HL-60/S4 treated with phorbol 12-myristate 13-acetate at 8.2 ng/mL for 4 days and 3 days (cell line): ENCODE results near the gene C16orf95.

Experiments used
- in situ Hi-C: fragments of 300-500 bp; cut with MboI; formaldehyde crosslinking; loops from 2 replicates; pipeline ENCODE4 v1.15.0; 2022; ENCODE audit warnings: low sequenced_read_pairs

Gene C16orf95

GRCh38 chr16:87333581-87334331 is 16.6 kb upstream of the C16orf95 start:
- in situ Hi-C loops: no loop called here

GRCh38 chr16:87333101-87333500 is 15.9 kb upstream of the C16orf95 start:
- in situ Hi-C loops: no loop called here

GRCh38 chr16:87332150-87332549 is 15.0 kb upstream of the C16orf95 start:
- in situ Hi-C loops: no loop called here

- in situ Hi-C loops: no loop called here
Measured at GRCh38 chr16:87331241-87331801, 14.1 kb upstream of the C16orf95 start.

GRCh38 chr16:87330646-87331045 is 13.5 kb upstream of the C16orf95 start:
- in situ Hi-C loops: no loop called here

GRCh38 chr16:87330257-87330624 is 13.0 kb upstream of the C16orf95 start:
- in situ Hi-C loops: no loop called here

GRCh38 chr16:87329436-87330256 is 12.5 kb upstream of the C16orf95 start:
- in situ Hi-C loops: no loop called here

- in situ Hi-C loops: no loop called here
Measured at GRCh38 chr16:87328846-87329245, 11.7 kb upstream of the C16orf95 start.

GRCh38 chr16:87327798-87328495 is 10.8 kb upstream of the C16orf95 start:
- in situ Hi-C loops: no loop called here

- in situ Hi-C loops: no loop called here
Measured at GRCh38 chr16:87326151-87326571, 9.0 kb upstream of the C16orf95 start.

- in situ Hi-C loops: no loop called here
Measured at GRCh38 chr16:87325423-87325858, 8.2 kb upstream of the C16orf95 start.

GRCh38 chr16:87324411-87325275 is 7.5 kb upstream of the C16orf95 start:
- in situ Hi-C loops: no loop called here

GRCh38 chr16:87323727-87324410 is 6.7 kb upstream of the C16orf95 start:
- in situ Hi-C loops: no loop called here

- in situ Hi-C loops: no loop called here
Measured at GRCh38 chr16:87322833-87323726, 5.9 kb upstream of the C16orf95 start.

- in situ Hi-C loops: no loop called here
Measured at GRCh38 chr16:87322360-87322759, 5.2 kb upstream of the C16orf95 start.

- in situ Hi-C loops: no loop called here
Measured at GRCh38 chr16:87321336-87322107, 4.3 kb upstream of the C16orf95 start.

- in situ Hi-C loops: no loop called here
Measured at GRCh38 chr16:87320510-87321227, 3.5 kb upstream of the C16orf95 start.
